Hepatocyte (in vitro differentiated cells): ENCODE measurements around the gene NXPH4. TPM values are rescaled to one million over a fixed set of nuclear protein-coding genes. Genes with fewer than 3 reads are reported as not detected.

Source experiments
- DNase-seq: peaks from one replicate; pipeline ENCODE4 v3.0.0-alpha.2; 2016; ENCODE audit warnings: low spot score
- H2AFZ ChIP-seq: fragments of 200-600 bp; sonication (generic); 2 replicates; pipeline ENCODE4 v1.6.0; 2016; ENCODE audit warnings: antibody characterized with exemption, mild to moderate bottlenecking
- H3K27ac ChIP-seq: fragments of 200-600 bp; sonication (generic); 2 replicates; pipeline ENCODE4 v1.5.1; 2016; ENCODE audit warnings: mild to moderate bottlenecking
- H3K27me3 ChIP-seq: fragments of 200-600 bp; sonication (generic); 2 replicates; pipeline ENCODE4 v1.6.1; 2016
- H3K36me3 ChIP-seq: fragments of 200-600 bp; sonication (generic); replicated peaks from 2 replicates; pipeline ENCODE4 v1.5.1; 2016; ENCODE audit warnings: low read depth; ENCODE audit not compliant: insufficient read depth
- H3K4me1 ChIP-seq: fragments of 200-600 bp; sonication (generic); 2 replicates; pipeline ENCODE4 v1.5.1; 2016; ENCODE audit warnings: mild to moderate bottlenecking, moderate library complexity; ENCODE audit not compliant: insufficient read depth
- H3K4me2 ChIP-seq: fragments of 200-600 bp; sonication (generic); 2 replicates; pipeline ENCODE4 v1.6.0; 2016
- H3K4me3 ChIP-seq: fragments of 200-600 bp; sonication (generic); 2 replicates; pipeline ENCODE4 v1.5.1; 2016; ENCODE audit warnings: mild to moderate bottlenecking
- H3K79me2 ChIP-seq: fragments of 200-600 bp; sonication (generic); 2 replicates; pipeline ENCODE4 v1.6.0; 2017; ENCODE audit warnings: mild to moderate bottlenecking
- H3K9me2 ChIP-seq: fragments of 200-600 bp; sonication (generic); replicated peaks from 2 replicates; pipeline ENCODE4 v1.6.0; 2017; ENCODE audit warnings: mild to moderate bottlenecking; ENCODE audit not compliant: insufficient read depth
- H3K9me3 ChIP-seq: fragments of 200-600 bp; sonication (generic); 2 replicates; pipeline ENCODE4 v1.5.1; 2016; ENCODE audit warnings: low read depth, mild to moderate bottlenecking
- H4K20me1 ChIP-seq: fragments of 200-600 bp; sonication (generic); 2 replicates; pipeline ENCODE4 v1.6.0; 2016; ENCODE audit warnings: mild to moderate bottlenecking; ENCODE audit not compliant: insufficient read depth, poor library complexity, severe bottlenecking
- EZH2 ChIP-seq: fragments of 200-600 bp; sonication (generic); IDR thresholded peaks from 2 replicates; pipeline ENCODE4 v1.6.1; 2016; ENCODE audit warnings: antibody characterized with exemption, mild to moderate bottlenecking, borderline replicate concordance
- EZH2phosphoT487 ChIP-seq: fragments of 200-600 bp; sonication (generic); IDR thresholded peaks from one replicate; pipeline ENCODE4 v1.6.1; 2018; ENCODE audit warnings: antibody characterized with exemption, mild to moderate bottlenecking, low read depth, moderate library complexity; ENCODE audit not compliant: unreplicated experiment, severe bottlenecking
- WGBS: methylation state at CpG from one replicate; pipeline ENCODE4 v1.1.6; 2016; ENCODE audit warnings: low lambda C conversion rate; ENCODE audit errors: missing lambda C conversion rate; 5-methylcytosine and 5-hydroxymethylcytosine counted together
- polyA plus RNA-seq: library from polyadenylated mRNA; unstranded; fragments of >200 nt; fragmentation: Nextera tagmentation; extraction: Ambion mirVana; gene quantifications from 2 replicates; pipeline ENCODE4 v1.2.1, GENCODE V29; 2016
- total RNA-seq: library from RNA; depleted of rRNA; stranded (reverse); fragments of >200 nt; gene quantifications from 2 replicates; pipeline ENCODE4 v1.2.3, GENCODE V29; 2014
- TF ChIP-seq, protein P1 (sequence below): fragments of 200-600 bp; sonication (generic); IDR thresholded peaks from 2 replicates; pipeline ENCODE4 v1.5.1; 2016; ENCODE audit warnings: antibody characterized with exemption, mild to moderate bottlenecking; ENCODE audit not compliant: poor library complexity

NXPH4 gene
- total and polyA plus RNA-seq, 2 experiments from 2014 or later, result 1.1 to 3.3 TPM

DNA sequence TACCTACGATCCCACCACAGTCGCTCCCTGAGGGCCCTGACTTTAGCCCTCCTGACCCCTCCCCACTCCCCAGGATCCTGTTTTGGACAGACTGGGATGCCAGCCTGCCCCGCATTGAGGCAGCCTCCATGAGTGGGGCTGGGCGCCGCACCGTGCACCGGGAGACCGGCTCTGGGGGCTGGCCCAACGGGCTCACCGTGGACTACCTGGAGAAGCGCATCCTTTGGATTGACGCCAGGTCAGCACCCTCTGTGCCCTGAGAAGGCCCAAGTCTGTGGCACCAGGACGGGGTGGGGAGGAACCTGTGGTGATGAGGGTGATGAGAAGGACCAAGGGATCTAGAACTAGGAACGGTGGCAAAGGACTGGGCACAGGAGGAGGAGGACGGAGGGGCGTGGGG is 39.2 kb upstream of the NXPH4 start:
- H3K27me3 ChIP-seq, result no peaks in the 10 kb centered on the region
- TF ChIP-seq EZH2, result no peak
- TF ChIP-seq, protein P1, sequence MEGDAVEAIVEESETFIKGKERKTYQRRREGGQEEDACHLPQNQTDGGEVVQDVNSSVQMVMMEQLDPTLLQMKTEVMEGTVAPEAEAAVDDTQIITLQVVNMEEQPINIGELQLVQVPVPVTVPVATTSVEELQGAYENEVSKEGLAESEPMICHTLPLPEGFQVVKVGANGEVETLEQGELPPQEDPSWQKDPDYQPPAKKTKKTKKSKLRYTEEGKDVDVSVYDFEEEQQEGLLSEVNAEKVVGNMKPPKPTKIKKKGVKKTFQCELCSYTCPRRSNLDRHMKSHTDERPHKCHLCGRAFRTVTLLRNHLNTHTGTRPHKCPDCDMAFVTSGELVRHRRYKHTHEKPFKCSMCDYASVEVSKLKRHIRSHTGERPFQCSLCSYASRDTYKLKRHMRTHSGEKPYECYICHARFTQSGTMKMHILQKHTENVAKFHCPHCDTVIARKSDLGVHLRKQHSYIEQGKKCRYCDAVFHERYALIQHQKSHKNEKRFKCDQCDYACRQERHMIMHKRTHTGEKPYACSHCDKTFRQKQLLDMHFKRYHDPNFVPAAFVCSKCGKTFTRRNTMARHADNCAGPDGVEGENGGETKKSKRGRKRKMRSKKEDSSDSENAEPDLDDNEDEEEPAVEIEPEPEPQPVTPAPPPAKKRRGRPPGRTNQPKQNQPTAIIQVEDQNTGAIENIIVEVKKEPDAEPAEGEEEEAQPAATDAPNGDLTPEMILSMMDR, result no peak
- no peak for TF ChIP-seq EZH2phosphoT487
- H2AFZ ChIP-seq, result no peak overlapping the region
- no peaks in the 10 kb centered on the region for H4K20me1 ChIP-seq
- no peak overlapping the region for H3K27ac ChIP-seq
- H3K79me2 ChIP-seq, result no peaks in the 10 kb centered on the region
- H3K9me3 ChIP-seq, result no peaks in the 10 kb centered on the region
- no peak overlapping the region for H3K4me2 ChIP-seq
- H3K4me3 ChIP-seq, result no peak overlapping the region
- no peaks in the 10 kb centered on the region for H3K36me3 ChIP-seq
- 99% methylated on average over 14 of the region's 16 CpGs for WGBS
- DNase-seq, result no peak
- H3K4me1 ChIP-seq, result no peaks in the 10 kb centered on the region
- H3K9me2 ChIP-seq, result no peaks in the 10 kb centered on the region

DNA sequence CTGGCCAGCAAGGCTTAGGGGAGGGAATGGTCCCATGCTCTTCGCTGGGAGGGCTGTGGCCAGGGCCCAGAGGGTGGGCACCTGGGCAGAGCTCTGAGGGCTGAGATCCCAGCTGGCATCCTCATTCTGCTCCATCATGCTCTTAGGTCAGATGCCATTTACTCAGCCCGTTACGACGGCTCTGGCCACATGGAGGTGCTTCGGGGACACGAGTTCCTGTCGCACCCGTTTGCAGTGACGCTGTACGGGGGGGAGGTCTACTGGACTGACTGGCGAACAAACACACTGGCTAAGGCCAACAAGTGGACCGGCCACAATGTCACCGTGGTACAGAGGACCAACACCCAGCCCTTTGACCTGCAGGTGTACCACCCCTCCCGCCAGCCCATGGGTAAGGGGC is 38.4 kb upstream of the NXPH4 start:
- no peaks in the 10 kb centered on the region for H3K9me3 ChIP-seq
- H2AFZ ChIP-seq, result no peak overlapping the region
- no peaks in the 10 kb centered on the region for H4K20me1 ChIP-seq
- H3K27ac ChIP-seq, result no peak overlapping the region
- no peaks in the 10 kb centered on the region for H3K4me1 ChIP-seq
- no peaks in the 10 kb centered on the region for H3K9me2 ChIP-seq
- no peak for DNase-seq
- H3K79me2 ChIP-seq, result no peaks in the 10 kb centered on the region
- no peaks in the 10 kb centered on the region for H3K36me3 ChIP-seq
- 94% methylated on average over 14 of the region's 14 CpGs for WGBS
- H3K4me3 ChIP-seq, result no peak overlapping the region
- TF ChIP-seq, protein P1, result no peak
- TF ChIP-seq EZH2phosphoT487, result no peak
- TF ChIP-seq EZH2, result no peak
- H3K27me3 ChIP-seq, result no peaks in the 10 kb centered on the region
- H3K4me2 ChIP-seq, result no peak overlapping the region

DNA sequence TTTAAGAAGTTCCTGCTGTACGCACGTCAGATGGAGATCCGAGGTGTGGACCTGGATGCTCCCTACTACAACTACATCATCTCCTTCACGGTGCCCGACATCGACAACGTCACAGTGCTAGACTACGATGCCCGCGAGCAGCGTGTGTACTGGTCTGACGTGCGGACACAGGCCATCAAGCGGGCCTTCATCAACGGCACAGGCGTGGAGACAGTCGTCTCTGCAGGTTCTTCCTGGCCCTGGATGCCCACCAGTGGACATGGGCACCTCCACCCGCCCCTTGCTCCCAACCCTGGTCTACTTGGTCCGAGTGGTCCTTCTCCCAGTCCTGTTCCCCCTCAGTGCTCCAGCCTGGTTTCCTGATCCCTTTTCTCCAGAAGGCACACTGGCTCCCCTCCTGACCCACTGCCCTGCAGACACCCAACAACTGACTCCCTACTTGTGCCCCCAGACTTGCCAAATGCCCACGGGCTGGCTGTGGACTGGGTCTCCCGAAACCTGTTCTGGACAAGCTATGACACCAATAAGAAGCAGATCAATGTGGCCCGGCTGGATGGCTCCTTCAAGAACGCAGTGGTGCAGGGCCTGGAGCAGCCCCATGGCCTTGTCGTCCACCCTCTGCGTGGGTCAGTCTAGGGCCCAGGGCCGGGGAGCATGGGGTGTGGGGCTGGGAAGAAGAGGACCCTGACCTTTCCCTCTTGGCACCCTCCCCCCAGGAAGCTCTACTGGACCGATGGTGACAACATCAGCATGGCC is 37.1 kb upstream of the NXPH4 start:
- Histone ChIP-seq H3K4me2 (no peak overlapping the region), H2AFZ (no peak overlapping the region), H3K9me3 (no peaks in the 10 kb centered on the region), H3K9me2 (no peaks in the 10 kb centered on the region), H3K79me2 (no peaks in the 10 kb centered on the region), H3K27me3 (no peaks in the 10 kb centered on the region), H3K4me3 (no peak overlapping the region), H3K27ac (no peak overlapping the region), H3K4me1 (no peaks in the 10 kb centered on the region), H3K36me3 (no peaks in the 10 kb centered on the region), H4K20me1 (no peaks in the 10 kb centered on the region)
- DNase-seq, result no peak
- 95% methylated on average over 27 of the region's 27 CpGs for WGBS
- TF ChIP-seq, protein P1, result no peak
- TF ChIP-seq EZH2phosphoT487 (no peak), EZH2 (no peak)
